H54 (cell line): ENCODE measurements around the gene LDB3.

Experiments
- DNase-seq: peaks from one replicate; pipeline ENCODE4 v3.0.0; 2011; ENCODE audit warnings: low spot score, mixed read lengths; ENCODE audit not compliant: insufficient read length
- FAIRE-seq: peaks from 3 replicates; lab custom pipeline; 2011; peaks lifted over from hg19 to GRCh38; lab: Jason Lieb, UNC
- POLR2A ChIP-seq: IDR thresholded peaks from 2 replicates; pipeline ENCODE4 v1.6.1; 2011; ENCODE audit warnings: low read depth, mild to moderate bottlenecking, low read length

LDB3 gene

DNA sequence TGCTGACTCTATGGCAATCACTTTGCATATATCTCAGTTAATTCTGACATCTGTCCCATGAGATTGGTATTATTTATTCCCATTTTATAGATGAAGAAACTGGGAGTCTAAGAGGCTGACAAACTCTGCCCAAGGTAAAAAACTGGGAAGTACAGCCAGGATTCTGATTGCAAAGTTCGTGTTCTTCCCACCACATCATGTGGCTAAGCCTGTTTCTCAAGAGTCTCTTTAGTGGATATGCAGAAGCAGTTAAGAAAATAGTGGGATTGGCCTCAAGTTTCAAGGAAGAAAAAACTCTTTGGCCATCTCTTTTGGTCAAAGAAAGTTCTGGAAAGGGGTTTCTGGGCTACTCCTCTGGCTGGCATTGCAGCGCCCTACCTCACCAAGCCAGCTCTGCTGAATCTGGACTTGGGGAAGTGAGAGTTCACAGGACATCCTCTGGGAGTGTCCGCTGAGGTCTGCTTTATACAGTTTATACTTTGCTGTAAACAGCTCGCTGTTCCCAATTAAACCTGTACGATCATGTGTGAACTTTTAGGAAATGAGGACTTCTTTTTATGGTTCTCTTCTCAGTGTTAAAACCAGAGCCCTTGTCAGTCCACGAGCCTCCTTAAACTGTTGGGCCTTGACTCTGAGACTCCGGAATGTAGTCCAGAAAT is 75.9 kb downstream of the LDB3 start:
- TF ChIP-seq POLR2A, result no peak
- DNase-seq (no peak), FAIRE-seq (no peak)

DNA sequence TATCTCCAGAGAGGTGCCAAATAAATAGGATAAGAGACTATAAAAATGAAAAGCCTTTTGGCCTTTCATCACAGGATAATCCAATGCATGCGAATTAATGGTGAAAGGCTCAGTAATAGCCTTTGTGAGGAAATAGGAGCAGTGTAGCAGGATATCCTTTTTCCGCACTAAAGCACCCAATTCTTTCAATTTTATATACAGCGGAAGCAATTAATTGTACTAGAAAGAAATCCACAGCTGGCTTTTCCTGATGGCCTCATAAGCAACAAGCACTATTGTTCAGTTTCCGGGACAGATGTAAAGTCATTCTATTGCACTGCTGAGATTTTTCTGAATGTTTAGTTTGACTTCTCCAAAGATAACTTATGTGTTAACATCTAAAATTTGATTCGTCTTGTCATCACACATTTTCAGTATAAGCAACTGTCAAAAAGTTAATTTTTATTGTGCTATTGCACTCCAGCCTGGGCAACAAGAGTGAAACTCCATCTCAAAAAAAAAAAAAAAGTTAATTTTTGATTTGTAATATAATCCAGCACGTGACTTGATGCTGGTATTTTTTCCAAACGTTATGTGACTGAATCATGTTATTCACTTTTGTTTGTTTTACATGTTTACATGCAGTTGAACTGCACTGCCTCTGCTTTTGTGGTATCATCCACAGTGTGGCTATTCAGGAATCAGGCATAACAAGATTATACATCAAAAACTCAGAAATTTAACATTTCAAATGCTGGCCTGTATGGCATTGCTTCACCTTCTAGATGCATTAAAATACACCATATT is 79.7 kb downstream of the LDB3 start:
- no peak for TF ChIP-seq POLR2A
- DNase-seq, result no peak

DNA sequence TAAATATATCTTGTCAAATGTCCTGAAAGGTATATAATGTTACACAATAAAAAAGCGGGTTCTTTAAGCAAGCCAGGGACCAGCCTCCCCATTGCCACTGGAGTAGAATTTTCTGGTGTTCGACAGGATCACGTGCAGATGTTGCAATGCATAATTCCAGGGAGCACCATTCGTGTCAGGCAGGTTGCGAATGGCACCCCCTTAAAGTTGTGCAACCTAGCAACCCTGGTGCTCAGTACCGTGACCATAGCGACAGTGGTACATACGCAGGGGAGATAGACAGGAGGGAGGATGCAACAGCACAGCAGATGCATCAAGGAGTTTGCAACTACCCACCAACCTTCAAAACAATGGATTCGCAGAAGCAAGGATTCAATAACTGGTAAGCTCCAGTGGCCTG is 81.5 kb downstream of the LDB3 start:
- DNase-seq (no peak), FAIRE-seq (no peak)
- TF ChIP-seq POLR2A, result no peak

More for the DNA sequence above, 79.7 kb downstream of the LDB3 start:
- no peak for FAIRE-seq

DNA sequence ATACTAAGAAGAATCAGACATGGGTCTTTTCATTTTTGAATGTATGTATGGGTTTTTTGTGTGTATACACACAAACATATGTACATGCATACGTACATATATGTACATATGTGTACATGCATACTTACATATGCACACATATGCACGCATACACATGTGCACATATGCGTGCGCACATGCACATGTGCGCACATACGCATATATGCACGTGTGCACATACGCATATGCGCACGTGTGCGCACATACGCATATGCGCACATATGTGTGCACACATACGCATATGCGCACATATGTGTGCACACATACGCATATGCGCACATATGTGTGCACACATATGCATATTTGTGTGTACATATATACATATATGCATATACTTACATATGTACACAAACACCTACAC is 83.2 kb downstream of the LDB3 start:
- no peak for TF ChIP-seq POLR2A
- DNase-seq (no peak), FAIRE-seq (no peak)

DNA sequence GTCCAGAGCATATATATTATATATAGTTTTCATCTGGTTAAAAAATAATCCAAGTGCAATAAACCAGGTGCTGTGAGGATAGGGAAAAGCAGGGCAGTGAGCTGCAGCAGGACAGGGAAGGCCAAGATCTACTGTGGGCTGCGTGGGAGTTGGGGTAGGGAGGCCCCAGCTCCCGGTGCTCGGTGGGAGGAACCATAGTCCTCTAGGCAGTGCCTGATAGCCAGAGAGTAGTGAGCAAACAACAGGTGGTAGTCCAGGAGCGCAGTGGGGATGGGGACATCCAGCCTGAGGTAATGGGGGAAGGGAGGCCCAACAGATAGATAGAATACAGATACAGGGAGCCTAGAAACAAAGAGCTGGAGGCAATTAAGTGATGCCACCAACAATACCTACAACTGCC is 84.0 kb downstream of the LDB3 start:
- no peak for TF ChIP-seq POLR2A
- no peak for FAIRE-seq
- DNase-seq, result no peak

DNA sequence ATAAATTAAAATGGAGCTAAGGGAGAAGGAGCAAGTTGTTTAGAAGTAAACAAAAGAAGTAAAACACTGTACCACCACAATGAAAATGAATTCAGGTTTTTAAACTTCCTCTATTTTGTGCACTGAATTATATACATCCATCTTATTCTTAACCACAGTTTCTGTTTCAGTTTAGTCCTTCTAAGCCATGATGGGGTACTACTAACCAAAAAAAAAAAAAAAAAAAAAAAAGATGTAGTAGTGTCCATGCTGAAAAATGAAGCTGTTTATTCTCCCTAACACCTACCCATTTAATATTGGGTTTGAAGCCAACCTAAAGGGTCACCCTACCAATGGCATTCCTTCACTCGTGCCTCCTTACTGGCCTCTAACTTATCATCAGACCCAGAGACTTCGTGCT is 84.7 kb downstream of the LDB3 start:
- FAIRE-seq (no peak), DNase-seq (no peak)
- TF ChIP-seq POLR2A, result no peak

DNA sequence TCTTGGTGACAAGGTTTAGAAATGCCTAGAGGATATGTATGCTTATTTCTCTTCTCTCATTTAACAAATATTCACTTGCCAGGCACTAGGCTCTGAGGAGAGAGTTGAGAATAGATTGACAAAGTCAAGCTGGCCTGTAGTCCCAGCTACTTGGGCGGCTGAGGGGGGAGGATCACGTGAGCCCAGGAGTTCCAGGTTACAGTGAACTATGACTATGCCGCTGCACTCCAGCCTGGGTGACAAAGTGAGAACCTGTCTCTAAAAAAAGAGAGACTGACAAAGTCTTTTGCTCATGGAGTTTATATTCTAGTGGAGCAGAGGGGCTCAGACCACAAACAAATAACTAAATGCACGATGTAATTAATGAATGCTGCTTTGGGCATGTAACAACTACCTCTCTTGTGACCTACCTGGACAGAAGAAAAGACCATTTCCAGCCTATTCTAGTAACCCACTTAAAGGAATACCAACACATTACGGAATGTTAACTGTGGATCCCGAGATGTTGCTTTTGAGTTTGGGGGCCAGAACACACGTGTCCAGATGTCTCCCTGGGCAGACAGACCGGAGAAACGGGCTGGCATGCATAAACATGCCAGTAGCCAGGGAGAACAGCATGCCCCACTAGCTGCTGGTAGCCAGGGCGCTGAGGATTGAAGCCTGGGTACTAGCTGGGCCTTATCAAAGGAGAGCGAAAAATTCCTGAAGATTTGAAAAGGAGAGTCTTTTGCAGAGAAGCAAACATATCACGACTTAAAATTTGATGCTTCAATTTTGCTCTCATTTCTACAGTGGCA is 85.5 kb downstream of the LDB3 start:
- DNase-seq, result no peak
- TF ChIP-seq POLR2A, result no peak
- FAIRE-seq, result no peak

DNA sequence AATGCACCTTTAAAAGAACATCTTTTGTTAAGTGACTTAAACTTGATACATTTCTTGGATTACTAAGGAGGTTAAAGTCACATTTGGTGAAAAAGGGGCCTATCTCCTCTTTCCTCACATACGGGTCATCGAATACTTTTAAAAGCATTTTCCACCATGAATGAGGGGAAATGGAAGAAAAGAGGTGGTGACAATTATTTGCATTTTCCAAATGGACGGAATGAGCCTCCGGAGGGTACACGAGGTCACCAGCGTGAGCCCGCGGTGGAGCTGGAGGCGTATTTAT is 87.1 kb downstream of the LDB3 start:
- FAIRE-seq (peak; percentile 43), DNase-seq (no peak)
- no peak for TF ChIP-seq POLR2A

DNA sequence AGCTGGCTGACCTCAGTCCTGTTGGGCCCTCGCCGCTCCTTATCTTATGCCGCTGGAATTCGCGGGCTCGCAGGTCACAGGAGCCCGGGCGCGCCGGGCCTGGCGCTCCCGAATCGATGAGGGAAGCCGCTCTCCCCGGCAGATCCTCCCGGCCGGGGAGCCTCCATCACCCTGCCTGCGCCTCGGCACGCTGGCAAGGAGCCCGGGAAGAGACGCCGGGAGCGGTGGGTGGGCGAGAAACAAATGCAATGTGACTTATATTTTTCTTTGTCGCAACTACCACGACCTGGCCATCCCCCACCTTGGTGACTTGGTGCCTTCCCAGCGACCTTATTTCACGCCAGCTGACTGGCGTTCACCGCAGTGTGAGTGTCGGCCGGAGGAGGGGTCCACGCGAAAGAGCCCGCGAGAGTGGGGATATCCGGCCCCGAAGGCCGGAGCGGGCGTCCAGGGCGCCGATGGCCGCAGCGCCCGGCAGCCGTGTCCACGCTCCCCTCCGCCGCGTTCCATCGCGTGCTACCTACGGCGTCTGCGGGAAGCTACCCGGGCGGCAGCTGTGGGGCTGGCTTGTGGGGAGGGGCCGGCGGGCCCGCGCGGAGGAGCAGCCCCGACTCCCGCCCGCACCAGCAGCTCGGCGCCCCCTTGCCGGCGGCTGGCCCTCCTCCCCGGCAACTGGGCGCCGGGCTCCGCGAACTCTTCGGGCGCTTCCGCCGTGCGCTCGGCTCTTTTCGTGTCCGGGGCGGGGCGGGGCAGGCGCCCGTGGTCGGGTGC is 87.6 kb downstream of the LDB3 start:
- peak; percentile 82 for TF ChIP-seq POLR2A
- peak; percentile 74 for DNase-seq
- no peak for FAIRE-seq

DNA sequence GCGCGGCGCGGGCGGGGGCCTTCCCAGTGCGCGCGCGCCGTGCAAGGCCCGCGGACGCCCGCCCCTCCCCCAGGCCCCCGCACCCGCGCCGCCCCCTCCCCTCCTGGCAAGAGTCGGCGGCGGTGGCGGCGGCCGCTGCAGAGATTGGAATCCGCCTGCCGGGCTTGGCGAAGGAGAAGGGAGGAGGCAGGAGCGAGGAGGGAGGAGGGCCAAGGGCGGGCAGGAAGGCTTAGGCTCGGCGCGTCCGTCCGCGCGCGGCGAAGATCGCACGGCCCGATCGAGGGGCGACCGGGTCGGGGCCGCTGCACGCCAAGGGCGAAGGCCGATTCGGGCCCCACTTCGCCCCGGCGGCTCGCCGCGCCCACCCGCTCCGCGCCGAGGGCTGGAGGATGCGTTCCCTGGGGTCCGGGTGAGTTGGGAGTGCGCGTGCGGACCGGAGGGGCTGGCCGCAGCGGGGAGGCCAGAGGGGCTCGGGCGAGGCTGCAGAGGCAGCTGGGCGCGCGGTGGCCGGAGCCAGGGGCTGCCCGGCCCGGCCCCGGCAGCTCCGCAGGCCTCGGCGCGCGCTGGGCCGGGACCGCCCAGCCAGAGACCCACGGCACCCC is 88.3 kb downstream of the LDB3 start, which contains the start of gene BMPR1A:
BMPR1A (plus strand) TSS at position 109 of the 602 bp plus-strand sequence. CDS start 119,400 bp downstream, outside the sequence.
- FAIRE-seq (peak; percentile 73), DNase-seq (peak; percentile 86)
- TF ChIP-seq POLR2A, result peak; percentile 72

DNA sequence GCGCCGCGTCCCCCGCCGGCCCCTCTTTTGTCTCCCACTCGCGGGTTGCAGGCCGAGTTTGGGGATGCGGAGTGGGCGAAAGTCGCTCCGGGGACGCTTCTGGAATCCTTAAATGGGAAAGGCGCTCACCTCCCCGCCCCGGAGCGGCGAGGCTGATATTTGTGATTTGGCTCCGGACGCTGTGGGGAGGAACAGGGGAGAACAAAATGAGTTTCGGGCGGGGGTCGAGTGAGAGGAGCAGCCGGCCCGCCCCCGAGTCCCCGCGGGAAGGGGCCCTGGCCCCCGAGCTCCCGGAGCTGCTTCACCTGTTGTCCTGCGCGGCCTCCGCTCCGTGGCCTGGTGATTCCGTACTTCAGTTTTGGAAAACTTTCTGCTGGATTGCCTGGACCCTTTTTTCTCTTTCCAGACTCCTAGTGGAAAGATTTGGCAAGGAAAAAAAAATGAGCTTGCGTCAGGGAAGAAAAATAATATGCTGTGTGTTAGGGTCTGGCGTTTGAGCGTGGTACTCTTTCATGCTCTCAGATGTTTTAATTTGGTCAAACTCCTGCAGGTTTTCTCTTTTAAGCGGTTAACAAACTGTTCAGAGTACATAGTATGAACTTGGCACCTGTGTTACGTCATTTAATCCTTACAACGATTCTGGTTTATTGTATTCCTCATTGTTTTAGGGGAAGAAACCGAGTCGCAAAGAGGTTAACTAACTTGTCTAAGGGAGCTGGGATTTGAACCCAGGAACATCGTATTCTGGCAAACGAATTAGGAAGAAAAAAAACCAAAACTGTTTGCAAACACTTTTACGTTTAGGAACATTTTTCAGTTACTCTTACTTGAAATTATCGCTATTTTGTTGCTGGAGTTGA is 89.0 kb downstream of the LDB3 start:
- peak; percentile 38 for DNase-seq
- TF ChIP-seq POLR2A, result no peak
- FAIRE-seq, result peak; percentile 65

DNA sequence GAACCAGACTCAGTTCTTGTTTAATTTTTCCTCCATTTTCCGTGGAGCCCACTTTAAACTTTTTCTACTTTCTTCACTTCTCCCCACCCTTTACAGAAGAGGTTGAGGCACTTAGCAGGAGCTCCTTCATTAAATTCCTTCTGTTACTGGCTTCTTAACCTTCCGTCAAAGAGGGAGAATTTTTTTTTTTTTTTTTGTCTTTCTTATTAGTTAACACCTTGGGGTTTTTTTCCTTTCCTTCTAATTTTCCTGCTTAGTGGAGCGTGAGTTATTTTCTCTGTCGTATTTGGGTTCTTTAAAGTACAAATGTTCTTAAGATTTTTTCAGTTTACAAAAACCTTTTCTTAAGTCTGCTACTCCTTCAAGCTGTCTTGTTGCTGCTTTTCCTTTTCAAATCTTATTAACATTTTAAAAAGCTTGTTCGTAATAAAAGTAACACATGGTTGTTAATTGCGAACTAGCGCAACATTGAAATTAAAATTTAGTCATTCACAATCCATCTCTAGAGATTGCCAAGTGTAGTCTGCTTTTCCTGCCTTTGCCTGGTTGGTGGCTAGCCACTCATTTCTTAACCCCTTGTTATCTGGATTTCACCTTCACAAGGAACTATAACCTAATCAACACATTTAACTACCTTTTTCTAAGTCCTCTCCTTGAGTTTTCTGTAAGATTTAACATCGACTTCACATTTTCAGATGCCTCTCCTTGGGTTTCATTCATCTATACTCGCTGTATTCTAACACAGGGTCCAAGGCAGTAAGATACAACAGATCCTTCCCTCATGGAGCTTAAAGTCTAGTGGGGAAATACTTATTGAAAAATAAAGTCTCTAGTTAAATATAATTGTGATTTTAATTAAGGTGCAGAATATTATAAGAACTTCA is 90.1 kb downstream of the LDB3 start:
- TF ChIP-seq POLR2A, result no peak

More for the DNA sequence above, 90.1 kb downstream of the LDB3 start:
- FAIRE-seq (peak; percentile 87), DNase-seq (no peak)
